Esophagus muscularis mucosa (tissue), 4 donors: ENCODE results near the gene TEAD1. TPM values are rescaled to one million over a fixed set of nuclear protein-coding genes. Genes with fewer than 3 reads are reported as not detected.

ENCODE experiments used
- DNase-seq: peaks from one replicate; pipeline ENCODE4 v3.0.0-alpha.2; 2017; ENCODE audit errors: extremely low spot score
- H3K27ac ChIP-seq, 4 donors: fragments of 200-600 bp; sonication (generic); replicated peaks in 1 of 4; 1 replicate in 3 of 4; 2 replicates in 1 of 4; pipeline ENCODE4 v1.5.1; 2016 to 2019; ENCODE audit warnings: mild to moderate bottlenecking in 1 of 4
- H3K27me3 ChIP-seq, 4 donors: fragments of 200-600 bp; sonication (generic); one replicate each; pipeline versions ENCODE4 v1.5.1 to v1.6.0; 2016 to 2019
- H3K36me3 ChIP-seq, 4 donors: fragments of 200-600 bp; sonication (generic); one replicate each; pipeline ENCODE4 v1.5.1; 2016 to 2019
- H3K4me1 ChIP-seq, 4 donors: fragments of 200-600 bp; sonication (generic); one replicate each; pipeline ENCODE4 v1.5.1; 2016 to 2019
- H3K4me3 ChIP-seq, 4 donors: fragments of 200-600 bp; sonication (generic); 1 replicate in 2 of 4; 2 replicates in 2 of 4; pipeline ENCODE4 v1.5.1; 2016 to 2019; ENCODE audit warnings: mild to moderate bottlenecking in 4 of 4, moderate library complexity in 1 of 4
- H3K9me3 ChIP-seq, 4 donors: fragments of 200-600 bp; sonication (generic); 1 replicate in 3 of 4; 2 replicates in 1 of 4; pipeline ENCODE4 v1.5.1; 2016 to 2019
- CTCF ChIP-seq, 3 experiments: fragments of 200-600 bp in 2 of 3; fragments of 450-650 bp in 1 of 3; sonication (generic) in 2 of 3; IDR thresholded peaks; one replicate each; pipeline ENCODE4 v1.5.1; 2017 to 2019; ENCODE audit warnings: antibody characterized with exemption in 3 of 3, mild to moderate bottlenecking in 2 of 3, moderate library complexity in 1 of 3
- EP300 ChIP-seq: sonication (generic); formaldehyde crosslinking; IDR thresholded peaks from one replicate; pipeline ENCODE4 v1.6.1; 2017; ENCODE audit warnings: antibody characterized with exemption
- POLR2A ChIP-seq: fragments of 450-650 bp; IDR thresholded peaks from one replicate; pipeline ENCODE4 v1.6.1; 2017; ENCODE audit warnings: antibody characterized with exemption, moderate library complexity, mild to moderate bottlenecking, low read depth
- POLR2AphosphoS5 ChIP-seq, 2 donors: sonication (generic); formaldehyde crosslinking; IDR thresholded peaks; one replicate each; pipeline ENCODE4 v1.6.1; 2017; ENCODE audit warnings: antibody characterized with exemption in 2 of 2
- WGBS: methylation state at CpG from one replicate; pipeline ENCODE4 v1.1.5; 2018; 5-methylcytosine and 5-hydroxymethylcytosine counted together
- intact Hi-C: fragments of 100-400 bp; cut with DNase I; formaldehyde crosslinking; loops from one replicate; pipeline ENCODE4 v1.15.1; 2023
- total RNA-seq, 4 donors: library from RNA; depleted of rRNA; stranded (reverse); fragments of >200 nt; gene quantifications; one replicate each; pipeline versions ENCODE4 v1.1.0 to v1.2.1, GENCODE V29; 2016

Gene TEAD1
- total RNA-seq, 4 donors from 2014 or later = 147 to 307 (median 232) TPM

GRCh38 chr11:12777208-12777874, 103.1 kb downstream of the TEAD1 start:
- WGBS = 58% methylated on average over 5 of the region's 5 CpGs
- Histone ChIP-seq H3K4me3 (no peak overlapping the region), H3K9me3 (no peaks in the 10 kb centered on the region), H3K27ac (peak overlapping the region in 2 of 4 donors; percentile 5 to 50), H3K36me3 (no peaks in the 10 kb centered on the region), H3K27me3 (no peaks in the 10 kb centered on the region), H3K4me1 (peaks cover 18 to 48% (median 33%) of the 10 kb centered on the region in 4 donors)
- no peak for TF ChIP-seq POLR2A
- intact Hi-C loops = no loop called here
- no peak for DNase-seq

GRCh38 chr11:12778240-12778905, 104.2 kb downstream of the TEAD1 start:
- peak overlapping the region; percentile 5 to 54 (median 36) for H3K27ac ChIP-seq
- no peaks in the 10 kb centered on the region for H3K27me3 ChIP-seq
- no peaks in the 10 kb centered on the region for H3K9me3 ChIP-seq
- no peaks in the 10 kb centered on the region for H3K36me3 ChIP-seq
- no peak overlapping the region for H3K4me3 ChIP-seq
- intact Hi-C loops = no loop called here
- peaks cover 18 to 42% (median 29%) of the 10 kb centered on the region in 4 donors for H3K4me1 ChIP-seq
- no peak for TF ChIP-seq CTCF (IDR thresholded peaks at IDR 0.05)
- TF ChIP-seq EP300 = no peak
- no peak for TF ChIP-seq POLR2AphosphoS5 (IDR thresholded peaks at IDR 0.05)
- no peak for TF ChIP-seq POLR2A
- DNase-seq = no peak
- 41% methylated on average over 2 of the region's 2 CpGs for WGBS

- intact Hi-C loops = no loop called here
Observed at GRCh38 chr11:12783765-12784164, 109.5 kb downstream of the TEAD1 start.

GRCh38 chr11:12784445-12784844, 110.2 kb downstream of the TEAD1 start:
- TF ChIP-seq POLR2AphosphoS5 (IDR thresholded peaks at IDR 0.05) (no peak), CTCF (IDR thresholded peaks at IDR 0.05) (no peak), EP300 (no peak), POLR2A (no peak)
- DNase-seq = no peak
- Histone ChIP-seq H3K27me3 (no peaks in the 10 kb centered on the region), H3K4me1 (peaks cover 4 to 20% (median 15%) of the 10 kb centered on the region in 4 donors), H3K27ac (no peak overlapping the region), H3K9me3 (no peaks in the 10 kb centered on the region), H3K4me3 (no peak overlapping the region), H3K36me3 (no peaks in the 10 kb centered on the region)
- intact Hi-C loops = no loop called here
- WGBS = 29% methylated on average over 3 of the region's 3 CpGs

More at GRCh38 chr11:12783765-12784164, 109.5 kb downstream of the TEAD1 start:
- H3K27me3 ChIP-seq = no peaks in the 10 kb centered on the region
- no peak overlapping the region for H3K27ac ChIP-seq
- DNase-seq = no peak
- TF ChIP-seq EP300 (no peak), POLR2A (no peak), CTCF (IDR thresholded peaks at IDR 0.05) (no peak), POLR2AphosphoS5 (IDR thresholded peaks at IDR 0.05) (no peak)
- H3K4me3 ChIP-seq = no peak overlapping the region
- WGBS = 94% methylated on average over 2 of the region's 2 CpGs
- no peaks in the 10 kb centered on the region for H3K9me3 ChIP-seq
- peaks cover 4 to 18% (median 13%) of the 10 kb centered on the region in 4 donors for H3K4me1 ChIP-seq
- H3K36me3 ChIP-seq = no peaks in the 10 kb centered on the region

GRCh38 chr11:12784987-12785386, 110.8 kb downstream of the TEAD1 start:
- TF ChIP-seq POLR2A (no peak), POLR2AphosphoS5 (IDR thresholded peaks at IDR 0.05) (no peak)
- H3K36me3 ChIP-seq = no peaks in the 10 kb centered on the region
- H3K27ac ChIP-seq = no peak overlapping the region
- WGBS = 89% methylated on average over 5 of the region's 5 CpGs
- no peak overlapping the region for H3K4me3 ChIP-seq
- no peaks in the 10 kb centered on the region for H3K27me3 ChIP-seq
- intact Hi-C loops = no loop called here
- DNase-seq = no peak
- no peaks in the 10 kb centered on the region for H3K9me3 ChIP-seq
- H3K4me1 ChIP-seq = peaks cover 4 to 26% (median 20%) of the 10 kb centered on the region in 4 donors
